ENCODE data around the gene ZNF805. TPM values are rescaled to one million over a fixed set of nuclear protein-coding genes. Genes with fewer than 3 reads are reported as not detected.
"Not testable (repeated sequence)": the region's sequence is repeated elsewhere in the genome, so short reads cannot be mapped to it uniquely, and the experiment has no call there.

The ZNF805 gene
- total RNA-seq, 1 experiment from 2014 or later, result 15.4 TPM

DNA sequence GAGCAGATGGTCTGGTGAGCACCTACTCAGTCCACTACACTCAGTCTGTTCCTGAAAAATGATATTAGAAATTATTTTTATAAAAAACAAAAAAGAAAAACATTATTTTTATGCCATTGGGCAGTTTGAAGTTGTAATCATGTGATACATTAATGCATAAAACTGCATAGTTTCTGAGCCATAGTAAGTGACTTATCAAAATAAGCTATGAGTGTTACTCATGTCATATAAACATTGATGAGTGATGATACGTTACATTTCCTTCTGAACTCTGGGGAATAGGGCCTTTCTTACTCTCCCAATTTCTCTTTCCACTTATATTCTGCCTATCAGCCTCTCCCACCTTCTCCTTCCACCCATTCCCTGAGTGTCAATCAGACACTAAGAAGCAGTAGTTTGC is 8.9 kb downstream of the ZNF805 start:
- peaks cover 3% of the 10 kb centered on the region for H3K79me1 ChIP-seq (ENCODE audit: insufficient read depth, low read depth, low read length, poor library complexity, severe bottlenecking)
- H2BK120ac ChIP-seq (ENCODE audit: low read depth, low read length, poor library complexity, severe bottlenecking), result no peak overlapping the region
- no peaks in the 10 kb centered on the region for H4K20me1 ChIP-seq (ENCODE audit: control insufficient read depth, insufficient read depth, insufficient read length)
- no CpG with 5 or more reads among the region's 1 CpG for WGBS (ENCODE audit: extremely low coverage, insufficient read length, low lambda C conversion rate)
- no peak overlapping the region for H3K27ac ChIP-seq (ENCODE audit: insufficient read length, low read depth, low read length)
- no peak overlapping the region for H2BK15ac ChIP-seq (ENCODE audit: low read depth, low read length)
- H2AFZ ChIP-seq (ENCODE audit: low read length), result no peak overlapping the region
- H3K23ac ChIP-seq (ENCODE audit: insufficient read length, low read depth, low read length), result no peak overlapping the region
- no peak overlapping the region for H3K4me2 ChIP-seq (ENCODE audit: insufficient read depth, insufficient read length, low read length)
- no peaks in the 10 kb centered on the region for H3K9me3 Mint-ChIP-seq
- H3K27me3 Mint-ChIP-seq (ENCODE audit: low read depth), result no peaks in the 10 kb centered on the region
- no peak for DNase-seq
- no peak overlapping the region for H4K5ac ChIP-seq (ENCODE audit: insufficient read length, low read depth, low read length)
- TF ChIP-seq, protein P1, sequence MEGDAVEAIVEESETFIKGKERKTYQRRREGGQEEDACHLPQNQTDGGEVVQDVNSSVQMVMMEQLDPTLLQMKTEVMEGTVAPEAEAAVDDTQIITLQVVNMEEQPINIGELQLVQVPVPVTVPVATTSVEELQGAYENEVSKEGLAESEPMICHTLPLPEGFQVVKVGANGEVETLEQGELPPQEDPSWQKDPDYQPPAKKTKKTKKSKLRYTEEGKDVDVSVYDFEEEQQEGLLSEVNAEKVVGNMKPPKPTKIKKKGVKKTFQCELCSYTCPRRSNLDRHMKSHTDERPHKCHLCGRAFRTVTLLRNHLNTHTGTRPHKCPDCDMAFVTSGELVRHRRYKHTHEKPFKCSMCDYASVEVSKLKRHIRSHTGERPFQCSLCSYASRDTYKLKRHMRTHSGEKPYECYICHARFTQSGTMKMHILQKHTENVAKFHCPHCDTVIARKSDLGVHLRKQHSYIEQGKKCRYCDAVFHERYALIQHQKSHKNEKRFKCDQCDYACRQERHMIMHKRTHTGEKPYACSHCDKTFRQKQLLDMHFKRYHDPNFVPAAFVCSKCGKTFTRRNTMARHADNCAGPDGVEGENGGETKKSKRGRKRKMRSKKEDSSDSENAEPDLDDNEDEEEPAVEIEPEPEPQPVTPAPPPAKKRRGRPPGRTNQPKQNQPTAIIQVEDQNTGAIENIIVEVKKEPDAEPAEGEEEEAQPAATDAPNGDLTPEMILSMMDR (conservative IDR thresholded peaks at IDR 0.05), result no peak
- no peaks in the 10 kb centered on the region for H3K23me2 ChIP-seq (ENCODE audit: insufficient read length, low read depth, low read length, poor library complexity, severe bottlenecking)
- H3K27ac Mint-ChIP-seq, result no peak overlapping the region
- no peak overlapping the region for H3K56ac ChIP-seq (ENCODE audit: insufficient read length, low read depth, low read length)
- H2BK12ac ChIP-seq (ENCODE audit: insufficient read length, low read depth, low read length), result no peak overlapping the region
- H2BK20ac ChIP-seq (ENCODE audit: low read depth, low read length, poor library complexity, severe bottlenecking), result no peak overlapping the region
- H3K14ac ChIP-seq (ENCODE audit: insufficient read depth, low read length), result no peak overlapping the region
- H3T11ph ChIP-seq (ENCODE audit: low read length), result no peak overlapping the region
- H3K4ac ChIP-seq (ENCODE audit: low read depth, low read length), result no peak overlapping the region
- H3K9me3 ChIP-seq (ENCODE audit: control insufficient read depth, low read depth, low read length), result no peaks in the 10 kb centered on the region
- H3K18ac ChIP-seq (ENCODE audit: insufficient read length, low read depth, low read length), result no peak overlapping the region
- no peak overlapping the region for H3K9ac ChIP-seq (ENCODE audit: extremely low read depth, insufficient read length, low read length)
- no peak overlapping the region for H3K4me3 Mint-ChIP-seq
- H3K36me3 Mint-ChIP-seq (ENCODE audit: insufficient read depth in 1 of 3, low read depth in 3 of 3), result peaks cover 21 to 75% (median 60%) of the 10 kb centered on the region in 3 experiments; a peak in 6 of 7 replicates
- H3K4me1 ChIP-seq (ENCODE audit: insufficient read depth, low read length), result no peaks in the 10 kb centered on the region
- no peaks in the 10 kb centered on the region; the same call in 1 of the 2 replicates for H3K79me2 ChIP-seq (ENCODE audit: insufficient read depth, low read length)
- no peaks in the 10 kb centered on the region for H3K27me3 ChIP-seq (ENCODE audit: insufficient read depth, low read length)
- no peak overlapping the region for H4K91ac ChIP-seq (ENCODE audit: insufficient read length, low read depth, low read length)
- H4K8ac ChIP-seq (replicated peaks; ENCODE audit: insufficient read length, low read depth, low read length), result no peak overlapping the region
- H3K4me1 Mint-ChIP-seq, result no peaks in the 10 kb centered on the region
- H2AK5ac ChIP-seq (ENCODE audit: insufficient read length, low read length), result no peak overlapping the region
- H2BK5ac ChIP-seq (ENCODE audit: insufficient read length, low read length), result no peak overlapping the region

DNA sequence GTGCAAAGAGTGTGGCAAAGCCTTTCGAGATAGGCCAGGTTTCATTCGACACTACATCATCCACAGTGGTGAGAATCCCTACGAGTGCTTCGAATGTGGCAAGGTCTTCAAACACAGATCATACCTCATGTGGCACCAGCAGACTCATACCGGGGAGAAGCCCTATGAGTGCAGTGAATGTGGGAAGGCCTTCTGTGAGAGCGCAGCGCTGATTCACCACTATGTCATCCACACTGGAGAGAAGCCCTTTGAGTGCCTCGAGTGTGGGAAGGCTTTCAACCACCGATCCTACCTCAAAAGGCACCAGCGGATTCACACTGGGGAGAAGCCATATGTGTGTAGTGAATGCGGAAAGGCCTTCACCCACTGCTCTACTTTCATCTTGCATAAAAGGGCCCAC is 13.3 kb downstream of the ZNF805 start:
- no CpG with 5 or more reads among the region's 11 CpGs for WGBS (ENCODE audit: extremely low coverage, insufficient read length, low lambda C conversion rate)
- H3K4me3 Mint-ChIP-seq; H3K27ac ChIP-seq (ENCODE audit: insufficient read length, low read depth, low read length); H3K4me2 ChIP-seq (ENCODE audit: insufficient read depth, insufficient read length, low read length); H3K9me3 ChIP-seq (ENCODE audit: control insufficient read depth, low read depth, low read length); H3K23me2 ChIP-seq (ENCODE audit: insufficient read length, low read depth, low read length, poor library complexity, severe bottlenecking); DNase-seq; H2BK5ac ChIP-seq (ENCODE audit: insufficient read length, low read length); H2AK5ac ChIP-seq (ENCODE audit: insufficient read length, low read length); H3K27me3 ChIP-seq (ENCODE audit: insufficient read depth, low read length); H3K56ac ChIP-seq (ENCODE audit: insufficient read length, low read depth, low read length); H3K79me1 ChIP-seq (ENCODE audit: insufficient read depth, low read depth, low read length, poor library complexity, severe bottlenecking); H4K20me1 ChIP-seq (ENCODE audit: control insufficient read depth, insufficient read depth, insufficient read length); H3K18ac ChIP-seq (ENCODE audit: insufficient read length, low read depth, low read length); H3K27ac Mint-ChIP-seq; H3K4ac ChIP-seq (ENCODE audit: low read depth, low read length); H2BK15ac ChIP-seq (ENCODE audit: low read depth, low read length); H2BK120ac ChIP-seq (ENCODE audit: low read depth, low read length, poor library complexity, severe bottlenecking); H2BK12ac ChIP-seq (ENCODE audit: insufficient read length, low read depth, low read length); H4K8ac ChIP-seq (replicated peaks; ENCODE audit: insufficient read length, low read depth, low read length); H3K4me1 Mint-ChIP-seq; H3K79me2 ChIP-seq (ENCODE audit: insufficient read depth, low read length); H3K4me1 ChIP-seq (ENCODE audit: insufficient read depth, low read length); H3K14ac ChIP-seq (ENCODE audit: insufficient read depth, low read length); H2BK20ac ChIP-seq (ENCODE audit: low read depth, low read length, poor library complexity, severe bottlenecking); H3K27me3 Mint-ChIP-seq (ENCODE audit: low read depth); H3K9ac ChIP-seq (ENCODE audit: extremely low read depth, insufficient read length, low read length); H2AFZ ChIP-seq (ENCODE audit: low read length); H4K5ac ChIP-seq (ENCODE audit: insufficient read length, low read depth, low read length); H3T11ph ChIP-seq (ENCODE audit: low read length); H3K9me3 Mint-ChIP-seq; H3K23ac ChIP-seq (ENCODE audit: insufficient read length, low read depth, low read length); H4K91ac ChIP-seq (ENCODE audit: insufficient read length, low read depth, low read length): not testable (repeated sequence)
- H3K36me3 Mint-ChIP-seq (ENCODE audit: insufficient read depth in 1 of 3, low read depth in 3 of 3), result peaks cover 11 to 50% (median 41%) of the 10 kb centered on the region in 3 experiments; a peak in 6 of 7 replicates

Measured in H9 (cell line).